DOHH2 (cell line): Measurements from ENCODE around the gene FSCN2.

Experiments used
- CTCF ChIP-seq: fragments of 200-600 bp; sonication (generic); IDR thresholded peaks from one replicate; pipeline ENCODE4 v1.5.1; 2014; ENCODE audit warnings: antibody characterized with exemption, mild to moderate bottlenecking, low read depth, low read length; ENCODE audit not compliant: poor library complexity, severe bottlenecking
- EZH2phosphoT487 ChIP-seq: fragments of 200-600 bp; sonication (generic); IDR thresholded peaks from 2 replicates; pipeline ENCODE4 v1.6.1; 2017; ENCODE audit warnings: borderline replicate concordance, mild to moderate bottlenecking, antibody characterized with exemption, low read length, moderate library complexity, mixed read lengths

- TF ChIP-seq CTCF, result no peak
- no peak for TF ChIP-seq EZH2phosphoT487
Observed at GRCh38 chr17:81542431-81543338, 14.5 kb downstream of the FSCN2 start.
